ENCODE results near the gene OSCP1. TPM values are rescaled to one million over a fixed set of nuclear protein-coding genes. Genes with fewer than 3 reads are reported as not detected.

Gene OSCP1
- total RNA-seq, 1 experiment from 2014 or later: 3.2 TPM

- no peak overlapping the region for H2BK12ac ChIP-seq (ENCODE audit: insufficient read length, low read depth, low read length)
- H3K9me3 ChIP-seq (ENCODE audit: control insufficient read depth, low read depth, low read length): no peaks in the 10 kb centered on the region
- Mint-ChIP-seq H3K27me3 (ENCODE audit: low read depth) (peaks cover 1% of the 10 kb centered on the region; the same call in 1 of the 2 replicates), H3K27ac (no peak overlapping the region), H3K4me1 (peaks cover 10 to 18% of the 10 kb centered on the region in 2 experiments), H3K9me3 (no peaks in the 10 kb centered on the region; a peak in 1 of 5 replicates), H3K4me3 (no peak overlapping the region), H3K36me3 (ENCODE audit: insufficient read depth in 1 of 3, low read depth in 3 of 3) (0 out of 7 replicates have a peak, but pooled peaks cover 0 to under 1% (median 0%) of the 10 kb centered on the region in 3 experiments)
- H3K4ac ChIP-seq (ENCODE audit: low read depth, low read length): no peak overlapping the region
- H3K4me1 ChIP-seq (ENCODE audit: insufficient read depth, low read length): no peaks in the 10 kb centered on the region
- H4K20me1 ChIP-seq (ENCODE audit: control insufficient read depth, insufficient read depth, insufficient read length): no peaks in the 10 kb centered on the region
- H3K18ac ChIP-seq (ENCODE audit: insufficient read length, low read depth, low read length): no peak overlapping the region
- no peak overlapping the region for H4K91ac ChIP-seq (ENCODE audit: insufficient read length, low read depth, low read length)
- no peak overlapping the region for H4K5ac ChIP-seq (ENCODE audit: insufficient read length, low read depth, low read length)
- TF ChIP-seq CTCF (conservative IDR thresholded peaks at IDR 0.05): no peak
- no peak overlapping the region for H3K4me2 ChIP-seq (ENCODE audit: insufficient read depth, insufficient read length, low read length)
- H3K23ac ChIP-seq (ENCODE audit: insufficient read length, low read depth, low read length): no peak overlapping the region
- H3K27ac ChIP-seq (ENCODE audit: insufficient read length, low read depth, low read length): no peak overlapping the region
- no peak overlapping the region for H2BK15ac ChIP-seq (ENCODE audit: low read depth, low read length)
- H2BK120ac ChIP-seq (ENCODE audit: low read depth, low read length, poor library complexity, severe bottlenecking): no peak overlapping the region
- no peak overlapping the region for H3T11ph ChIP-seq (ENCODE audit: low read length)
- no peak overlapping the region for H2AK5ac ChIP-seq (ENCODE audit: insufficient read length, low read length)
- H3K23me2 ChIP-seq (ENCODE audit: insufficient read length, low read depth, low read length, poor library complexity, severe bottlenecking): peaks cover 9% of the 10 kb centered on the region
- H3K27me3 ChIP-seq (ENCODE audit: insufficient read depth, low read length): no peaks in the 10 kb centered on the region
- H3K14ac ChIP-seq (ENCODE audit: insufficient read depth, low read length): no peak overlapping the region
- no peak overlapping the region for H3K56ac ChIP-seq (ENCODE audit: insufficient read length, low read depth, low read length)
- no peak overlapping the region for H4K8ac ChIP-seq (replicated peaks; ENCODE audit: insufficient read length, low read depth, low read length)
- no peak overlapping the region for H2BK5ac ChIP-seq (ENCODE audit: insufficient read length, low read length)
- H3K9ac ChIP-seq (ENCODE audit: extremely low read depth, insufficient read length, low read length): no peak overlapping the region
- no peak overlapping the region for H2AFZ ChIP-seq (ENCODE audit: low read length)
- no peaks in the 10 kb centered on the region for H3K79me2 ChIP-seq (ENCODE audit: insufficient read depth, low read length)
- H2BK20ac ChIP-seq (ENCODE audit: low read depth, low read length, poor library complexity, severe bottlenecking): no peak overlapping the region
- no peaks in the 10 kb centered on the region for H3K79me1 ChIP-seq (ENCODE audit: insufficient read depth, low read depth, low read length, poor library complexity, severe bottlenecking)
- DNase-seq: no peak
These were observed 2.8 kb downstream of the OSCP1 start for GRCh38 chr1:36447450-36447849.
